ENCODE results near the gene PHF13.

GRCh38 chr1:6588128-6588892, 25.2 kb upstream of the PHF13 start:
- no peak for TF ChIP-seq EP300 (IDR thresholded peaks at IDR 0.05)
- TF ChIP-seq, protein P1, sequence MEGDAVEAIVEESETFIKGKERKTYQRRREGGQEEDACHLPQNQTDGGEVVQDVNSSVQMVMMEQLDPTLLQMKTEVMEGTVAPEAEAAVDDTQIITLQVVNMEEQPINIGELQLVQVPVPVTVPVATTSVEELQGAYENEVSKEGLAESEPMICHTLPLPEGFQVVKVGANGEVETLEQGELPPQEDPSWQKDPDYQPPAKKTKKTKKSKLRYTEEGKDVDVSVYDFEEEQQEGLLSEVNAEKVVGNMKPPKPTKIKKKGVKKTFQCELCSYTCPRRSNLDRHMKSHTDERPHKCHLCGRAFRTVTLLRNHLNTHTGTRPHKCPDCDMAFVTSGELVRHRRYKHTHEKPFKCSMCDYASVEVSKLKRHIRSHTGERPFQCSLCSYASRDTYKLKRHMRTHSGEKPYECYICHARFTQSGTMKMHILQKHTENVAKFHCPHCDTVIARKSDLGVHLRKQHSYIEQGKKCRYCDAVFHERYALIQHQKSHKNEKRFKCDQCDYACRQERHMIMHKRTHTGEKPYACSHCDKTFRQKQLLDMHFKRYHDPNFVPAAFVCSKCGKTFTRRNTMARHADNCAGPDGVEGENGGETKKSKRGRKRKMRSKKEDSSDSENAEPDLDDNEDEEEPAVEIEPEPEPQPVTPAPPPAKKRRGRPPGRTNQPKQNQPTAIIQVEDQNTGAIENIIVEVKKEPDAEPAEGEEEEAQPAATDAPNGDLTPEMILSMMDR (IDR thresholded peaks at IDR 0.05), result no peak
